Neural progenitor cell (in vitro differentiated cells): Measurements from ENCODE around the gene GAMT.

Source experiments
- EZH2 ChIP-seq: fragments of 200-600 bp; sonication (generic); IDR thresholded peaks from 2 replicates; pipeline ENCODE4 v1.6.1; 2017; ENCODE audit warnings: antibody characterized with exemption, mild to moderate bottlenecking, moderate library complexity
- EZH2phosphoT487 ChIP-seq: fragments of 200-600 bp; sonication (generic); IDR thresholded peaks from 2 replicates; pipeline ENCODE4 v1.6.1; 2017; ENCODE audit warnings: antibody characterized with exemption
- TF ChIP-seq, protein P1 (sequence below): fragments of 200-600 bp; sonication (generic); IDR thresholded peaks from 2 replicates; pipeline ENCODE4 v1.5.1; 2017; ENCODE audit warnings: antibody characterized with exemption, mild to moderate bottlenecking

- no peak for TF ChIP-seq EZH2phosphoT487
- no peak for TF ChIP-seq EZH2
- TF ChIP-seq, protein P1, sequence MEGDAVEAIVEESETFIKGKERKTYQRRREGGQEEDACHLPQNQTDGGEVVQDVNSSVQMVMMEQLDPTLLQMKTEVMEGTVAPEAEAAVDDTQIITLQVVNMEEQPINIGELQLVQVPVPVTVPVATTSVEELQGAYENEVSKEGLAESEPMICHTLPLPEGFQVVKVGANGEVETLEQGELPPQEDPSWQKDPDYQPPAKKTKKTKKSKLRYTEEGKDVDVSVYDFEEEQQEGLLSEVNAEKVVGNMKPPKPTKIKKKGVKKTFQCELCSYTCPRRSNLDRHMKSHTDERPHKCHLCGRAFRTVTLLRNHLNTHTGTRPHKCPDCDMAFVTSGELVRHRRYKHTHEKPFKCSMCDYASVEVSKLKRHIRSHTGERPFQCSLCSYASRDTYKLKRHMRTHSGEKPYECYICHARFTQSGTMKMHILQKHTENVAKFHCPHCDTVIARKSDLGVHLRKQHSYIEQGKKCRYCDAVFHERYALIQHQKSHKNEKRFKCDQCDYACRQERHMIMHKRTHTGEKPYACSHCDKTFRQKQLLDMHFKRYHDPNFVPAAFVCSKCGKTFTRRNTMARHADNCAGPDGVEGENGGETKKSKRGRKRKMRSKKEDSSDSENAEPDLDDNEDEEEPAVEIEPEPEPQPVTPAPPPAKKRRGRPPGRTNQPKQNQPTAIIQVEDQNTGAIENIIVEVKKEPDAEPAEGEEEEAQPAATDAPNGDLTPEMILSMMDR: no peak
Measured at GRCh38 chr19:1365319-1366269, 35.7 kb downstream of the GAMT start.
